Skin epidermis (tissue), 12 donors: ENCODE measurements around the gene ZNF800.

ENCODE experiments used
- H3K27ac ChIP-seq, 21 experiments: fragments of 200-600 bp; sonication (generic) in 11 of 21; one replicate each; pipeline ENCODE4 v1.5.0; 2020; ENCODE audit warnings: mild to moderate bottlenecking in 3 of 21, inconsistent platforms in 2 of 21, moderate library complexity in 2 of 21
- H3K4me3 ChIP-seq, 7 experiments: fragments of 200-600 bp; sonication (generic) in 2 of 7; one replicate each; pipeline ENCODE4 v1.5.0; 2020; ENCODE audit warnings: inconsistent platforms in 2 of 7, mild to moderate bottlenecking in 2 of 7, moderate library complexity in 1 of 7

Gene ZNF800

GRCh38 chr7:127391591-127392181 is 822 bp downstream of the ZNF800 start:
- Histone ChIP-seq H3K4me3 (peak overlapping the region; percentile 65 to 98 (median 89)), H3K27ac (peak overlapping the region; percentile 83 to 100 (median 98))

- Histone ChIP-seq H3K27ac (peak overlapping the region; percentile 83 to 100 (median 98)), H3K4me3 (peak overlapping the region; percentile 65 to 98 (median 89))
These were observed 1.5 kb downstream of the ZNF800 start for GRCh38 chr7:127390817-127391590.

GRCh38 chr7:127390186-127390816 is 2.2 kb downstream of the ZNF800 start:
- no peak overlapping the region for H3K4me3 ChIP-seq
- no peak overlapping the region for H3K27ac ChIP-seq

- Histone ChIP-seq H3K27ac (no peak overlapping the region), H3K4me3 (no peak overlapping the region)
These were observed 3.2 kb downstream of the ZNF800 start for GRCh38 chr7:127389321-127389720.

- H3K4me3 ChIP-seq: no peak overlapping the region
- H3K27ac ChIP-seq: no peak overlapping the region
These were observed 4.5 kb downstream of the ZNF800 start for GRCh38 chr7:127387974-127388373.

GRCh38 chr7:127383123-127383835 is 9.2 kb downstream of the ZNF800 start:
- Histone ChIP-seq H3K27ac (no peak overlapping the region), H3K4me3 (no peak overlapping the region)

- Histone ChIP-seq H3K27ac (no peak overlapping the region), H3K4me3 (no peak overlapping the region)
These were observed 10.0 kb downstream of the ZNF800 start for GRCh38 chr7:127382301-127383085.

- Histone ChIP-seq H3K27ac (no peak overlapping the region), H3K4me3 (no peak overlapping the region)
These were observed 12.0 kb downstream of the ZNF800 start for GRCh38 chr7:127380479-127380878.

- Histone ChIP-seq H3K4me3 (no peak overlapping the region), H3K27ac (no peak overlapping the region)
These were observed 12.9 kb downstream of the ZNF800 start for GRCh38 chr7:127379642-127380041.

GRCh38 chr7:127378537-127378936 is 14.0 kb downstream of the ZNF800 start:
- no peak overlapping the region for H3K27ac ChIP-seq
- no peak overlapping the region for H3K4me3 ChIP-seq

GRCh38 chr7:127377425-127377824 is 15.1 kb downstream of the ZNF800 start:
- Histone ChIP-seq H3K4me3 (no peak overlapping the region), H3K27ac (no peak overlapping the region)

GRCh38 chr7:127375631-127376030 is 16.9 kb downstream of the ZNF800 start:
- Histone ChIP-seq H3K4me3 (no peak overlapping the region), H3K27ac (no peak overlapping the region)

- no peak overlapping the region for H3K27ac ChIP-seq
These were observed 24.8 kb downstream of the ZNF800 start for GRCh38 chr7:127367679-127368078.

GRCh38 chr7:127366680-127367079 is 25.8 kb downstream of the ZNF800 start:
- Histone ChIP-seq H3K27ac (no peak overlapping the region), H3K4me3 (no peak overlapping the region)

More at GRCh38 chr7:127367679-127368078, 24.8 kb downstream of the ZNF800 start:
- H3K4me3 ChIP-seq: no peak overlapping the region

GRCh38 chr7:127365957-127366315 is 26.6 kb downstream of the ZNF800 start:
- H3K4me3 ChIP-seq: no peak overlapping the region

GRCh38 chr7:127365164-127365956 is 27.1 kb downstream of the ZNF800 start:
- Histone ChIP-seq H3K4me3 (no peak overlapping the region), H3K27ac (no peak overlapping the region)

More at GRCh38 chr7:127365957-127366315, 26.6 kb downstream of the ZNF800 start:
- H3K27ac ChIP-seq: no peak overlapping the region

GRCh38 chr7:127362364-127363027 is 30.0 kb downstream of the ZNF800 start:
- Histone ChIP-seq H3K27ac (no peak overlapping the region), H3K4me3 (no peak overlapping the region)

GRCh38 chr7:127361736-127362135 is 30.8 kb downstream of the ZNF800 start:
- Histone ChIP-seq H3K4me3 (no peak overlapping the region), H3K27ac (no peak overlapping the region)
